ENCODE measurements around the gene RAB7A. TPM values are rescaled to one million over a fixed set of nuclear protein-coding genes. Genes with fewer than 3 reads are reported as not detected.

The RAB7A gene
- total RNA-seq (2016; rRNA removed; fragmentation: Illumina TruSeq; extraction: Trizol) (26.5 and 49.0 TPM in 2 replicates), polyA plus RNA-seq (2011; rRNA removed) (151 and 182 TPM in 2 replicates), polyA minus RNA-seq (2011; rRNA and poly(A)+ RNA removed; ENCODE audit: low replicate concordance) (149 and 160 TPM in 2 replicates), Bru-seq, nascent RNA (percentile 92 among the genes with signal in this experiment), BruChase-seq, experiment 1, labeled RNA remaining after a 6-hour chase (percentile 95 among the genes with signal in this experiment), BruChase-seq, experiment 2, labeled RNA remaining after a 2-hour chase (percentile 92 among the genes with signal in this experiment)
- 38.7 and 41.1 TPM in 2 replicates for total RNA-seq (2016; cell fraction: cytosol; rRNA removed; fragmentation: Illumina TruSeq; extraction: Trizol; ENCODE audit: low read depth)
- total RNA-seq (2016; cell fraction: insoluble cytoplasmic fraction; rRNA removed; fragmentation: Illumina TruSeq; extraction: Trizol), result 28.3 and 46.8 TPM in 2 replicates
- 17.9 and 21.7 TPM in 2 replicates for total RNA-seq (2016; cell fraction: membrane; rRNA removed; fragmentation: Illumina TruSeq; extraction: Trizol)
- 23.4 and 24.9 TPM in 2 replicates for total RNA-seq (2016; cell fraction: nucleus; rRNA removed; fragmentation: Illumina TruSeq; extraction: Trizol)
- polyA plus RNA-seq (2011; cell fraction: cytosol; rRNA removed), result 150 and 192 TPM in 2 replicates
- 22.3 and 35.1 TPM in 2 replicates for polyA plus RNA-seq (2011; cell fraction: nucleus; rRNA removed)
- polyA plus RNA-seq (2012), result 113 and 143 TPM in 2 replicates
- 9.2 and 10.5 TPM in 2 replicates for polyA plus RNA-seq (2016; cell fraction: cytosol; fragmentation: Illumina TruSeq; extraction: Trizol; ENCODE audit: low read depth)
- polyA plus RNA-seq (2016; cell fraction: insoluble cytoplasmic fraction; fragmentation: Illumina TruSeq; extraction: Trizol; ENCODE audit: low read depth), result 212 and 261 TPM in 2 replicates
- 28.1 and 31.8 TPM in 2 replicates for polyA plus RNA-seq (2016; cell fraction: membrane; fragmentation: Illumina TruSeq; extraction: Trizol; ENCODE audit: low read depth)
- polyA plus RNA-seq (2016; cell fraction: nucleus; fragmentation: Illumina TruSeq; extraction: Trizol; ENCODE audit: insufficient read depth, low read depth), result 82.8 and 96.0 TPM in 2 replicates
- 58.7 and 72.0 TPM in 2 replicates for polyA minus RNA-seq (2011; cell fraction: cytosol; rRNA and poly(A)+ RNA removed)
- polyA minus RNA-seq (2011; cell fraction: nucleus; rRNA and poly(A)+ RNA removed), result 34.9 and 44.1 TPM in 2 replicates
- long read RNA-seq, experiment 1, transcript RAB7A-201 (6 exons, 2,244 nt), result major isoform, 178 of 207 reads
- long read RNA-seq, experiment 1, partial matches to known transcripts, result 21 of 207 reads
- long read RNA-seq, experiment 1, other reads (novel, unspliced or antisense), result 8 of 207 reads
- long read RNA-seq, experiment 2, transcript RAB7A-201 (6 exons, 2,244 nt), result major isoform, 184 of 308 reads
- long read RNA-seq, experiment 2, partial matches to known transcripts, result 19 of 308 reads
- long read RNA-seq, experiment 2, other reads (novel, unspliced or antisense), result 104 of 308 reads

- intact Hi-C loops (cut with micrococcal nuclease; ENCODE audit: unreplicated experiment), result loop anchor here (5.0 kb wide), 2 partner anchors 44 to 56 kb away; no protein-coding TSS in a partner anchor
- H3K27ac ChIP-seq (ENCODE audit: extremely low read length, insufficient read depth, low read length), result peak within 1 kb of the TSS; percentile 84
- peak within 1 kb of the TSS; percentile 89 for H3K9ac ChIP-seq (ENCODE audit: insufficient read depth, low read depth, low read length)
- peak within 1 kb of the TSS; percentile 90 for H3K4me2 ChIP-seq (ENCODE audit: low read depth, low read length)
- 0% methylated on average over 19 of the region's 93 CpGs for WGBS (ENCODE audit: low lambda C conversion rate)
- ATAC-seq, result peak; percentile 96
- H3K4me3 ChIP-seq (replicated peaks in 1 of 3; ENCODE audit: insufficient read depth in 1 of 3, low read depth in 2 of 3, low read length in 3 of 3), result peak within 1 kb of the TSS; percentile 83 to 93 (median 92)
- H3K36me3 ChIP-seq (replicated peaks in 1 of 2; ENCODE audit: control insufficient read depth in 1 of 2, insufficient read depth in 2 of 2, low read length in 2 of 2), result no peaks in the 10 kb centered on the region; a peak in 2 of 5 replicates
- H2AFZ ChIP-seq (ENCODE audit: low read length), result peak within 1 kb of the TSS; percentile 93
- ChIA-PET POLR2A (interaction anchor here (1.5 to 2.0 kb wide), 3 partner anchors 9 to 46 kb away, joined by 4 to 15 read pairs (median 13); no protein-coding TSS in a partner anchor), CTCF (ENCODE audit: low intra/inter-chr PET ratio, low total read pairs) (no interaction called here)
- DNase-seq (ENCODE audit: low spot score), result peak; percentile 94
- peaks cover 47% of the 10 kb centered on the region for H4K20me1 ChIP-seq (ENCODE audit: insufficient read depth, low read length)
- H3K27me3 ChIP-seq (ENCODE audit: control insufficient read depth in 1 of 2, insufficient read depth in 2 of 2, low read length in 2 of 2), result peaks cover 0 to 5% of the 10 kb centered on the region in 2 experiments; a peak in 1 of 5 replicates
- H3K4me1 ChIP-seq (ENCODE audit: insufficient read depth, low read length), result peaks cover 55% of the 10 kb centered on the region
- FAIRE-seq, result peak; percentile 86
- H3K9me3 ChIP-seq (ENCODE audit: low read length), result no peaks in the 10 kb centered on the region
- in situ Hi-C loops (cut with HindIII; ENCODE audit: extremely low pct_ligation_motif_present, low pct_unique_long_range_greater_than_20kb), result no loop called here
- BruUV-seq (replicated peaks), result no TSS peak
- peaks cover 52% of the 10 kb centered on the region for H3K79me2 ChIP-seq (ENCODE audit: insufficient read depth, low read length)
- TF ChIP-seq ZNF232 (CRISPR knock-in tag; IDR thresholded peaks at IDR 0.05; ENCODE audit: borderline replicate concordance), result 0 out of 2 replicates have a peak, but pooled peaks have one; percentile 60
- peak; percentile 98 for TF ChIP-seq BHLHE40 (IDR thresholded peaks at IDR 0.05; ENCODE audit: low read length)
- no peak for TF ChIP-seq TCF7L2 (IDR thresholded peaks at IDR 0.05; ENCODE audit: low read depth, low read length)
- no peak for TF ChIP-seq SMAD1 (CRISPR knock-in tag; IDR thresholded peaks at IDR 0.05; ENCODE audit: borderline replicate concordance, low read depth)
- TF ChIP-seq MEIS2 (CRISPR knock-in tag; IDR thresholded peaks at IDR 0.05), result peak; percentile 95
- no peak for TF ChIP-seq RFX1 (IDR thresholded peaks at IDR 0.05)
- TF ChIP-seq ETV5 (CRISPR knock-in tag; IDR thresholded peaks at IDR 0.05; ENCODE audit: borderline replicate concordance), result peak; percentile 87
- peak; percentile 26; the same call in 1 of the 2 replicates for TF ChIP-seq ZNF891 (CRISPR knock-in tag; IDR thresholded peaks at IDR 0.05)
- peak; percentile 80; the same call in 1 of the 2 replicates for TF ChIP-seq BRD4 (CRISPR knock-in tag; IDR thresholded peaks at IDR 0.05)
- TF ChIP-seq NAIF1 (CRISPR knock-in tag; IDR thresholded peaks at IDR 0.05; ENCODE audit: borderline replicate concordance), result no peak
- TF ChIP-seq ELF3 (CRISPR knock-in tag; IDR thresholded peaks at IDR 0.05), result peak; percentile 78; the same call in 1 of the 2 replicates
- TF ChIP-seq NFRKB (IDR thresholded peaks at IDR 0.05), result no peak; the same call in 1 of the 2 replicates
- TF ChIP-seq MBD4 (IDR thresholded peaks at IDR 0.05; ENCODE audit: borderline replicate concordance, low read length), result no peak
- TF ChIP-seq MYNN (CRISPR knock-in tag; IDR thresholded peaks at IDR 0.05; ENCODE audit: low read depth), result no peak
- TF ChIP-seq YEATS2 (CRISPR knock-in tag; IDR thresholded peaks at IDR 0.05; ENCODE audit: borderline replicate concordance), result peak; percentile 88; the same call in 1 of the 2 replicates
- TF ChIP-seq ZBTB43 (CRISPR knock-in tag; conservative IDR thresholded peaks at IDR 0.05), result peak; percentile 60; the same call in 1 of the 2 replicates
- TF ChIP-seq PHB2 (IDR thresholded peaks at IDR 0.05; ENCODE audit: partially characterized antibody), result no peak
- TF ChIP-seq ZNF207 (IDR thresholded peaks at IDR 0.05; ENCODE audit: borderline replicate concordance), result no peak
Measured at GRCh38 chr3:128726023-128727016, at the start of gene RAB7A. Gene RAB7A (plus strand): TSS chr3:128726183. CDS start chr3:128795368, 69,185 bp downstream.
